Fibroblast of villous mesenchyme (primary cell): ENCODE results near the gene VBP1. TPM values are rescaled to one million over a fixed set of nuclear protein-coding genes. Genes with fewer than 3 reads are reported as not detected.

Experiments
- DNase-seq: peaks from one replicate; pipeline ENCODE4 v3.0.0-alpha.2; 2010; ENCODE audit warnings: low read depth
- H3K4me3 ChIP-seq: 2 replicates; pipeline ENCODE4 v1.5.1; 2011; ENCODE audit warnings: low read depth, mild to moderate bottlenecking, low read length
- CTCF ChIP-seq: IDR thresholded peaks from 2 replicates; pipeline ENCODE4 v1.5.1; 2012; ENCODE audit warnings: low read depth, mild to moderate bottlenecking, low read length; ENCODE audit not compliant: insufficient read depth
- total RNA-seq: library from RNA; depleted of rRNA; stranded (reverse); fragments of >200 nt; gene quantifications from 2 replicates; pipeline ENCODE4 v1.2.3, GENCODE V29; 2012

The VBP1 gene
- 60.2 and 78.6 TPM in 2 replicates for total RNA-seq

- H3K4me3 ChIP-seq, result peak within 1 kb of the TSS; percentile 85
- peak; percentile 51 for TF ChIP-seq CTCF
- peak; percentile 96 for DNase-seq
Measured at GRCh38 chrX:155216179-155216939, at the start of gene VBP1. Gene VBP1, plus strand, starts transcription at chrX:155216460. Its CDS starts 23 bp downstream, at chrX:155216483.

- DNase-seq, result no peak
- TF ChIP-seq CTCF, result no peak
Measured at GRCh38 chrX:155169881-155170280, 46.4 kb upstream of the VBP1 start.

GRCh38 chrX:155179346-155179997 is 36.8 kb upstream of the VBP1 start:
- TF ChIP-seq CTCF, result no peak
- H3K4me3 ChIP-seq, result no peak overlapping the region
- DNase-seq, result no peak

More at GRCh38 chrX:155169881-155170280, 46.4 kb upstream of the VBP1 start:
- H3K4me3 ChIP-seq, result no peak overlapping the region

- no peak for TF ChIP-seq CTCF
- H3K4me3 ChIP-seq, result no peak overlapping the region
- no peak for DNase-seq
Measured at GRCh38 chrX:155188786-155189185, 27.5 kb upstream of the VBP1 start.

GRCh38 chrX:155211208-155211607 is 5.1 kb upstream of the VBP1 start:
- TF ChIP-seq CTCF, result no peak
- no peak for DNase-seq
- no peak overlapping the region for H3K4me3 ChIP-seq

GRCh38 chrX:155213731-155214130 is 2.5 kb upstream of the VBP1 start:
- no peak for TF ChIP-seq CTCF
- no peak for DNase-seq
- no peak overlapping the region for H3K4me3 ChIP-seq
